Effector memory CD4-positive, alpha-beta T cell (primary cell): ENCODE results near the gene OR52E4.

Source experiments
- DNase-seq, 3 donors: peaks; one replicate each; pipeline ENCODE4 v3.0.0-alpha.2; 2020
- H3K27ac ChIP-seq: 2 replicates; pipeline ENCODE4 v1.7.0; 2013; ENCODE audit warnings: mild to moderate bottlenecking, low read length, moderate library complexity; ENCODE audit not compliant: insufficient read depth, poor library complexity, severe bottlenecking
- H3K27me3 ChIP-seq: replicated peaks from 2 replicates; pipeline ENCODE4 v1.7.0; 2013; ENCODE audit warnings: mild to moderate bottlenecking, low read length; ENCODE audit not compliant: insufficient read depth, control insufficient read depth, poor library complexity, severe bottlenecking
- H3K36me3 ChIP-seq: 2 replicates; pipeline ENCODE4 v1.7.0; 2013; ENCODE audit warnings: mild to moderate bottlenecking, low read length, moderate library complexity; ENCODE audit not compliant: control insufficient read depth, insufficient read depth
- H3K4me1 ChIP-seq: 2 replicates; pipeline ENCODE4 v1.7.0; 2013; ENCODE audit warnings: low read length, mild to moderate bottlenecking; ENCODE audit not compliant: control insufficient read depth, insufficient read depth, poor library complexity, severe bottlenecking
- H3K4me3 ChIP-seq: 2 replicates; pipeline ENCODE4 v1.7.0; 2013; ENCODE audit warnings: low read length, low read depth, mild to moderate bottlenecking; ENCODE audit not compliant: insufficient read depth, poor library complexity, severe bottlenecking
- H3K9me3 ChIP-seq: 2 replicates; pipeline ENCODE4 v1.7.0; 2013; ENCODE audit warnings: mild to moderate bottlenecking, low read length, moderate library complexity; ENCODE audit not compliant: control insufficient read depth

OR52E4 gene

DNA sequence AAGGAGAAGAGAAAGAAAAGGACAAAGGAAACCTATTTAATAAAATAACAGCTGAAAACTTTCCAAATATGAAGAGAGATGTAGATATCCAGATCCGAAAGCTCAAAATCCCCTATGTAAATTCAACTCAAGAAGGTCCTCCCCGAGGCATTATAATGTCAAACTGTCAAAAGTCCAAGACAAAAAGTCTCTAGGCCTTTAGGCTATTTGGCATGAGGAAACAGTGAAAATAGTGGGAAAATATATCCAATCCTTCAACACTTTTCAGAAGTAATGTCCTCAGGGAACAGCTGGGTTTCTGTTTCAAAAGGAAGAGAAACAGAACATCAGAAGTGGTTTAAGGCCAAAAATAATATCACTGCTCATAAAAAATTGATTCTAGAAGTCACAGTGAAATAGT is 1.9 kb upstream of the OR52E4 start:
- H3K9me3 ChIP-seq: no peaks in the 10 kb centered on the region
- H3K36me3 ChIP-seq: no peaks in the 10 kb centered on the region
- H3K4me1 ChIP-seq: no peaks in the 10 kb centered on the region
- H3K4me3 ChIP-seq: no peak overlapping the region
- DNase-seq: no peak
- no peaks in the 10 kb centered on the region for H3K27me3 ChIP-seq
- no peak overlapping the region for H3K27ac ChIP-seq

DNA sequence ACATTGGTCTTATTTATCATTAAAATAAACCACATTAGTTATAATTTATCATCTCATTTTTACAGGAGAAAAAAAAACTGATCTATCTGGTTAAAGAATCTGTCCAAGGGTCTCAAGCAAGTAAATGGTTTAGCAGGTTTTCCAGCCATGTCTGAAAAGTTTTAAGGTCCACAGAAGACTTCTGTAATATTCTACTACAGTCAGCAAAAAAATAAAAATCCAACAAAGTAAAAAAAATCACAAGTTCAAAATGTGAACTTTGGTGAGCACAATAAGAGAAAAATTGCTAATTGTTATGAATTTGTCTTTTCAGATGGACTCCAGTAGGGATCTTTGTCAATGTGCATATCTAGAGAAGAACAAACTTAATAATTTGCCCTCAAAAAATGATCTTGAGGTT is 1.3 kb downstream of the OR52E4 start:
- Histone ChIP-seq H3K4me1 (no peaks in the 10 kb centered on the region), H3K27ac (no peak overlapping the region), H3K27me3 (no peaks in the 10 kb centered on the region), H3K4me3 (no peak overlapping the region), H3K9me3 (no peaks in the 10 kb centered on the region), H3K36me3 (no peaks in the 10 kb centered on the region)
- DNase-seq: no peak

DNA sequence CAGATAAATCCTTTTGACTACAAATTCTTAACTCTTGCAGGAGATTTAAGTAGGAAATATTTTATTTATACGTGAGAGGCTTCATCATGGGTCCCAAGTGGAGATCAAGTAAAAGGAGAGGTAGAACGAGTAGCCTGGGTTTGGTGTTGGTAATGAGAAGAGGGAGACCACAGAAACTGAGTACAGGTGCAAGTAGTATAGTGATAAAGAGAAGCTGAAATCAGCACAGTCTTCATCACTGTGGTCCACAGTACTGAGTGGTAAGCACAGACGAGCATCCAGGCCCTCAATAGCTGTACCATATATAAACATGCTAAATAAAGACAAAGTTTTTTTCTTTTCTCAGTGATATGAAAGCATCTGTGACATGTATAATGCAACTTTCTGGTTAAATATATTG is 6.7 kb downstream of the OR52E4 start:
- Histone ChIP-seq H3K9me3 (no peaks in the 10 kb centered on the region), H3K4me3 (no peak overlapping the region), H3K27ac (no peak overlapping the region), H3K27me3 (no peaks in the 10 kb centered on the region), H3K4me1 (no peaks in the 10 kb centered on the region), H3K36me3 (no peaks in the 10 kb centered on the region)
- no peak for DNase-seq

DNA sequence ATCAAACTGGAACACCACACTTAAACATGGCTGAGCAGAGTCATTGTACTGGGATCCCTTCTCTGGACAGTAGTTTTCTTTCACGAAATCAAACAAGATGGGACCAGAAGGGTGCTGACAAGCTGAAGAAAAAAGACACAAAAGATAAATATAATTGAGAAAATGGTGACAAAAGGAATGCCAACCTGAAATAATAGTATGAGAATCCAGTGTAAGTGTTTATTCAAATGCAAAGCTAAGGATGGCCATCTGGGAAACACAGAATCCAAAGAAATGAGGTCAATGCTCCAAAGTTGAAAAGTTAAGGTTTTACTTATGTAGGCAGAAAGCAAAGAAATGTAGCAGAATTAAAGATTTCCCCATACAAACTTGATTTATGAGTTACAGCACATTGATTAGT is 7.2 kb downstream of the OR52E4 start:
- no peak for DNase-seq
- Histone ChIP-seq H3K9me3 (no peaks in the 10 kb centered on the region), H3K27ac (no peak overlapping the region), H3K27me3 (no peaks in the 10 kb centered on the region), H3K36me3 (no peaks in the 10 kb centered on the region), H3K4me3 (no peak overlapping the region), H3K4me1 (no peaks in the 10 kb centered on the region)

- H3K27ac ChIP-seq: no peak overlapping the region
- H3K4me1 ChIP-seq: no peaks in the 10 kb centered on the region
- H3K27me3 ChIP-seq: no peaks in the 10 kb centered on the region
- H3K36me3 ChIP-seq: no peaks in the 10 kb centered on the region
- no peak overlapping the region for H3K4me3 ChIP-seq
- no peak for DNase-seq
- H3K9me3 ChIP-seq: no peaks in the 10 kb centered on the region
Observed at GRCh38 chr11:5891216-5891800, 10.9 kb downstream of the OR52E4 start.

DNA sequence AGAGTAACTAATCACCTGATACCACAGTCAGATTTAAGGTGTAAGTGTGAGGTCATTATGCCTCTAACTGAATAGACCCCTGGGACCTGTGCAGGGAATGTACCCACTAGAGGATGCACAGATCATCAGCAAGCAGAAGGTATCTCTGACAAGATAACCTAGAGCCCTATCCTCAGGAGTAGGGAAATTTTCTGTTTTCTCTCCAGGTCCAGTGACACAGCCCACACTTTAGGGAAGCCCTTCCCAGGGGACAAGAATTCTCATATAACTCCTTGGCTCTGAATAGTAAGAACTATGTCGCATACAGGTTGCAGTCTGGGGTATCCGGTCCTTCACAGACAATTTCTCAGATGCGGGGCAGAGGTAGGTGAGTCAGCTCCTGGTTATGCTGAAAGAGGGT is 12.5 kb downstream of the OR52E4 start, which contains the start of gene OR52E5:
TSS of gene OR52E5 (plus strand) at position 301 of the 400 bp plus-strand sequence. CDS start 7,569 bp downstream, outside the sequence.
- no peak for DNase-seq
- Histone ChIP-seq H3K36me3 (no peaks in the 10 kb centered on the region), H3K27ac (no peak within 1 kb of the TSS), H3K4me3 (no peak within 1 kb of the TSS), H3K4me1 (no peaks in the 10 kb centered on the region), H3K9me3 (no peaks in the 10 kb centered on the region), H3K27me3 (no peaks in the 10 kb centered on the region)

- Histone ChIP-seq H3K4me1 (no peaks in the 10 kb centered on the region), H3K36me3 (no peaks in the 10 kb centered on the region), H3K27me3 (no peaks in the 10 kb centered on the region), H3K9me3 (no peaks in the 10 kb centered on the region), H3K27ac (no peak overlapping the region), H3K4me3 (no peak overlapping the region)
- no peak for DNase-seq
Observed at GRCh38 chr11:5899534-5899933, 19.1 kb downstream of the OR52E4 start.

DNA sequence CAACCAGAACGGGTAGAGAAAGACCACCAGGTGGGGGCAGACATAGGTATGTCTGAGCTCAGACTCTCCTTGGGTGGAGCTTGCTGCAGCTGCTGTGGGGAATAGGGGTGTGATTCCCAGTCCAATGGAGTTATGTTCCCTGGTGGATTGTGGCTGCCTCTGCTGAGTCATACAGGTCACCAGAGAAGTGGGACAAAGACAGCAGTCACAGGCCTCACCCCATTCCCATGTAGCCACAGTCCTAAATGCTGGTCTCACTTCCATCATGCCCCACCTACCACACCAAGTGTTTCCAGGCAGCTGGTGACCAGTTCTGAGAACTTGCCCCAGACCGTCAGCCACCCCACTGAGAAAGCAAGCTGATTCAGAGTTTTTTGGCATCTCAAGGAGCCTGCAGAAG is 30.1 kb downstream of the OR52E4 start:
- no peak for DNase-seq
- H3K9me3 ChIP-seq: no peaks in the 10 kb centered on the region
- no peaks in the 10 kb centered on the region for H3K36me3 ChIP-seq
- no peak overlapping the region for H3K27ac ChIP-seq
- no peak overlapping the region for H3K4me3 ChIP-seq
- no peaks in the 10 kb centered on the region for H3K27me3 ChIP-seq
- H3K4me1 ChIP-seq: no peaks in the 10 kb centered on the region

- no peak overlapping the region for H3K27ac ChIP-seq
- no peak for DNase-seq
- H3K4me3 ChIP-seq: no peak overlapping the region
Observed at GRCh38 chr11:5922749-5923426, 42.5 kb downstream of the OR52E4 start.

GRCh38 chr11:5923427-5923776 is 43.0 kb downstream of the OR52E4 start:
- no peaks in the 10 kb centered on the region for H3K9me3 ChIP-seq
- H3K4me3 ChIP-seq: no peak overlapping the region
- DNase-seq: no peak
- H3K36me3 ChIP-seq: no peaks in the 10 kb centered on the region
- no peak overlapping the region for H3K27ac ChIP-seq
- H3K4me1 ChIP-seq: no peaks in the 10 kb centered on the region
- H3K27me3 ChIP-seq: no peaks in the 10 kb centered on the region

More at GRCh38 chr11:5922749-5923426, 42.5 kb downstream of the OR52E4 start:
- Histone ChIP-seq H3K9me3 (no peaks in the 10 kb centered on the region), H3K27me3 (no peaks in the 10 kb centered on the region), H3K36me3 (no peaks in the 10 kb centered on the region), H3K4me1 (no peaks in the 10 kb centered on the region)
